Fibroblast of skin of right quadriceps (primary cell): ENCODE data around the gene ZNF750.

Experiments
- DNase-seq: peaks from one replicate; pipeline ENCODE4 v3.0.0-alpha.2; 2013

Gene ZNF750

DNA sequence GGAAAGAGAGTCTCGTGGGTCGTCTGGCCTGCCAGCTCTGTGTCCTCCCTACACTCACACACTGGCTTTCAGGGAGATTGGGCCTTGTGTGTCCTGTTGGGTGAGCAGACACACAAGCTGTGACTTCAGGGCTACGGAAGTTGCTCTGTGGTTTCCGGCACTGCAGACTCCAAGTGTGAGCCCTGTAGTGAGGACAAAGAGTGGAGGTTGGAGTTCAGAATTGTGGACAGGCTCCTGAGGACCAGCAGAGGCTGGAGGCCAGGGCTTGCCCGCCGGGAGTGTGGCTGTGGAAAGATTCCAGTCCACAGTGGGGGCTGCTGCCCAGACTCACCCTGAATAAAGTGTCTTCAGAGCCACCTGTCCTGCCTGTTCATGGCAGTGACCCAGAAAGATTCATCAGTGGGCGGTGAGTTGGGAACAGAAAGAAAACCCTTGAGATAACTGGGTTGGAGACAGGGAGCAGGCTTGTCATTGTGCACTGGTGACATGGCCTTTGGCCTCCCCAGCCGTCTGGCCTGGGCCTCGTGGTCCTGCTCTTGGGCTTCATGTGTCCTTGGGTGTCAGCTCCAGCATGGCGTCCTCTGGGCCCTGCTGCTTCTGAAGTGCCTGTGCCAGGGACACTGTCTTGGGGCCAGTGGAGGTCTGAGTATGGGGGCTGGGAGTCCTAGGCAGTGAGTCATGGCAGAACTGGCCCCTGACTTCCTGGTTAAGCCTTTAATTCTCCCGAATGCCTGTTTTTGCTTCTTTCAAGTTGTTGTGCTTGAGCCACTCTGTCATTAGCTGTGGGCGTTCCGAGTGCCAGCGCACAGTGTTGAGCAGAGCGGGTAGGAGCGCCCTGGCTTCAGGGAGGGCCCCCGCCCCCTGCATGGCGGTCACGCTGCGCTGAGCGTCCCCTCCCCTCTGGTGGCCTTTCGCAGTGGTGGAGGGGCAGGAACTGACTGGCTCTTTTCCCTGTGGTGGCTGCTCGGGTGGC is 19.9 kb upstream of the ZNF750 start:
- peak; percentile 64 for DNase-seq

DNA sequence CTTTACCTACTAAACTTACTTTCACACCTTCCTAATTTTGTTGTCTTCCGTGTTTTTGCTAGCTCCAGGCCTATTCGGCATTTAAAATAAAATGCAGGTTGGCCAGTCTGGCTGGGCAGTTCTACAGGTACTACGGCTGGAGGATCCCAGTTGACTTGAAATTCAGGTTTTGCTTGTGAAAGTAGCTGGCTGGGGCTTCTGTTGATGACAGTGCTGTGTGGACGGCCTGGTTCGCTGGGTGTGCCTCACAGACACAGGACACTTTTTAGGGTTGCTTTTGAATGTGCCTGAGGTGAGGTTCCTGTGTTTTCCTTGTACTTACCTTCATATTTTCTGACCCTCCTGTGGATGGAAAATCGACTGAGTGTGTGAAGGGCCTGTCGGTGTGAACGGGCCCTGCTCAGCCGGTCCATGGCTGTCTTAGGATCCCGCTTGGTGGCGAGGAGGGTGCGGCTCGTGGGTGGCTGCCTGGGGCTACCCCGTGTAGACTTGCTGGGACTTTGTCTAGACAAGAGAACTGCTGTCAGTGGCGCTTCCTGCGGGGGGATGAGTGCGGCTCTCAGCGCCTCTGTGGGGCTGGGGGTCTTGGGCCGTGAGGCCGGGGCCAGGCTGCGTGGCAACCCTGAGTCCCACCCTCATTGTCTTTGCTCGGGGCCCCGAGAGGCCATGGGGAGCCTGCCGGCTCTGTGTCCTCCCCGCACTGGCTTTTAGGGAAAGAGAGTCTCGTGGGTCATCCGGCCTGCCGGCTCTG is 18.7 kb upstream of the ZNF750 start:
- DNase-seq = no peak

DNA sequence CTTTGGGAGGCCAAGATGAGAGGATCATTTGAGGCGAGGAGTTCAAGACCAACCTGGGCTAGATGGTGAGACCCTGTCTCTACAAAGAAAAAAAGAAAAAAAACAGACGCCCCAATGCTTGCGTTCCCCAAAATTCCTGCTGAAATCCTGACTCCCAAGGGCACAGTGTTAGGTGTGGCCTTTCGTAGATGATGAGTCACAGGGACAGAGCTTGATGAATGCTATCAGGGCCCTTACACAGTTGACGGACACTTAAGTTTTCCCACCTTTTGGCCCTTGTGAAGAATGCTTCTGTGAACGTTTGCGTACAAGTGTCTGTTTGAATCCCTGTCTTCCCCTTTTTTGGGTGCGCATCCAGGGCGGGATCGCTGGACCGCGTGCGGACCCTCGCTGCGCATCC is 16.5 kb upstream of the ZNF750 start:
- no peak for DNase-seq

DNA sequence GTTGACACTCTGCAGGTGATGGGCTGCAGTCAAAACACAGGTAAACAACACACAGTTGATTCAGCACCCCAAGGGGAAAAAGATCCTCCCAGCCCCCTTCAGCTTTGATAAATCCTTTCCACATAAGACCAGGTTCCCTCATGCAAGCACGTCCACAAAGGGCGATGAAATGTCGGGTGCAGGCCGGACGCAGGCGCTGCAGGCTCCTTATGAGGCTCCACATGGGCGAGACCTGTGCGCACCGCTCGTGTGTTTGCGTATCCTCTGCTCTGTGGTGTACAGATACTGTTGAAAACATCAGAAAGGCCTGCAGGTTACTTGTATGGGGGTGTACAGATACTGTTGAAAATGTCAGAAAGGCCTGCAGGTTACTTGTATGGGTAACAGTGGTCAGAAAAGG is 14.4 kb upstream of the ZNF750 start:
- no peak for DNase-seq

DNA sequence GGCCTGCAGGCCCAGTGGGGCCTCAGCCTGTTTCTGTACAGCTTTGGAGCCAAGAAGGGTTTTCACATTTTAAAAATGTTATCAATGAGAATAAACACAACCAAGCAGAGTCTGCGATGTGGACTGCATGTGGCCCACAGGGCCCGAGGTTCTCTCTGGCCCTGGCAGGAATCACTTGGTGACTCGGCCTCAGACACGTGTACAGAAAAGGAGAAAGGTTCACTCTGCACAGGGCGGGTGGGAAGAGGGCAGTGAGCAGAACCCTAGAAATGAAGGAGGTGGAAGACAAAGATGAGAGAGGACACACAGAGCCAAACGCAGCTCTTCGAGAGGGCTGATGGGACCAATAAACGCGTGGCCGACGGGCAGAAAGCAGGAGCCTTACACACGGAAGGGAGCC is 11.6 kb upstream of the ZNF750 start:
- DNase-seq = no peak

DNA sequence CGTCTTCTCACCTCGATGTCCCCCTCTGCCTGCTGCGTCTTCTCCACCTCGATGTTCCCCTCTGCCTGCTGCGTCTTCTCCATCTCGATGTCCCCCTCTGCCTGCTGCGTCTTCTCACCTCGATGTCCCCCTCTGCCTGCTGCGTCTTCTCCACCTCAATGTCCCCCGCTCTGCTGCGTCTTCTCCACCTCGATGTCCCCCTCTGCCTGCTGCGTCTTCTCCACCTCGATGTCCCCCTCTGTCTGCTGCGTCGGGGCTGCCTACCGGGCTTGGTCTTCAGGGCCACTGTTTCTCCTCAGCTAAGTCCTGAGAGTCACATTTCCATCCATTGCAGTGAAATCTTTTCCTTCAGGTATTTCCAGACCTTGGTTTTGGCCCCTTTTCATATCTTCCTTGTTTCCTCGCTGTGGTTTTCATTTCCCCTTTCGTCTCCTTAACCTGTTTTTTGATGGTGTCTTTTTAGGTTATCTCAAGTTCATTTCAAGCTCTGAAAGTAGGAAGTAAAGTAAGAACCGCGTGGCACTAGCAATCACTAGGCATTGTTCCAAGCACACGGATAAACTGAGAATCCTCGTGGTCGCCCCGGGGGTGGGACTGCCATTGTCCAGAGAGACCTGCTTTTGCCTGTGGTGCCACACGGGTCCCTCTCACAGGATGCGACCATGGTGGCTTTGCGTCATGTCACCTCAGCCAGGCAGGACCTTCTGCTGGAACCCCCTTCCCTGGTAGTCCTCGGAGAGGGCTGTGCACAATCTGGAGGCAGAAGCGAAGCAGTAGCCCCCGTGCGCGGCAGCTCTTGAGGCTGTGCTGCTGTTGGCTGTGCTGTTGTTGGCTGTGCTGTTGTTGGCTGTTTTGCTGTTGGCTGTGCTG is 9.5 kb upstream of the ZNF750 start:
- DNase-seq = no peak

DNA sequence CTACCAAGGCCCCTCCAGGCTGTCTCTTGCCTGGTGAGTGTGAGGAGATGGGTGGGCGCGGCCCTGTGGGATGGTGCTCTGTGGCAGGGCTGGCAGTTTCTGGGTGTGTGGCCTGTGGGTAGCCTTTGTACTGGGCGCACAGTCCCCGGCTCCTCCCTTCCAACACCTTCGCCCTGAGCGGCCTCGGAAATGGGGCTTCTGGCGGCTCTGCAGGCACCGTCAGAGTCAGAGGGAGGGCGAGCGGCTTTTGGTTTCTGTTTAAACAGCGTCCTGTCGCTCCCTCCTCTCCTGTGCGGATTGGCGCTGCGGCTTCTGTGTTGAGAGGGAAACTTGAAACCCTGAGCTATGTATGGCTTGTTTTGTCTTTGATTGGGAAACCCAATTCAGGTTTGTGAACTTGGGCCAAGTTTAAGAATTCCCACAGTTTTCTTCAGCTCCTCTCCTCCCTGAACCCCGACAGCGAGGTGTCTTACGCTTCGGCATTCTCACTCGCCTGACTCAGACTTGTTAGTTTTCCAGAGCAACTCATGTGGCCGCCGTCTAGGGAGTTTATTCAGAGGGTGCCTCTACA is 8.3 kb upstream of the ZNF750 start:
- peak; percentile 74 for DNase-seq

DNA sequence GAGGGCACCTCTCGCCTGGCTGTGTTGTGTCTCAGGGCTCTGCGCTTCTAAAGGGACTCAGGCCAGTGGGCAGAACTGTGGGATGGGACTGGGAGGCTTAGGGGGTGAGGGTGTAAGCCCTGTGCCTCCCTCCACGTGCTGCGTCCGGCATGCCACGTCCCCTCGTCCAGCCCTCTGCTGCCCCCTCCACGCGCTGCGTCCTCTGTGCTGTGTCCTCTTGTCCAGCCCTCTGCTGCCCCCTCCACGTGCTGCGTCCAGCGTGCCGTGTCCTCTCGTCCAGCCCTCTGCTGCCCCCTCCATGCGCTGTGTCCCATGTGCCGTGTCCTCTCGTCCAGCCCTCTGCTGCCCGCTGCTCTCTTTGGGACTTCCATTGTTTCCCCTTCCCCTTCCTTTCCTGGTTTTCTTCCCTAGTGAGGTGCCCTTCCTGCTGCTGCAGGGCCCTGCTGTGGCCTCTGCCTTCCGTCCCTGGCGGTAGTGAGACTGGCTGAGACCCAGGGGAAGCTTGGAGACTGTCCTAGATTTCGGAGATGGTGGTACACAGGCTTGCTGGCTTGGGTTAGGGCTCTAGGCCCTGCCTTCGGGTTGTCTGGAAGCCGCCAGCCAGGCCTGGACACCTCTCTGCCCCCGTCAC is 6.4 kb upstream of the ZNF750 start:
- DNase-seq = no peak

DNA sequence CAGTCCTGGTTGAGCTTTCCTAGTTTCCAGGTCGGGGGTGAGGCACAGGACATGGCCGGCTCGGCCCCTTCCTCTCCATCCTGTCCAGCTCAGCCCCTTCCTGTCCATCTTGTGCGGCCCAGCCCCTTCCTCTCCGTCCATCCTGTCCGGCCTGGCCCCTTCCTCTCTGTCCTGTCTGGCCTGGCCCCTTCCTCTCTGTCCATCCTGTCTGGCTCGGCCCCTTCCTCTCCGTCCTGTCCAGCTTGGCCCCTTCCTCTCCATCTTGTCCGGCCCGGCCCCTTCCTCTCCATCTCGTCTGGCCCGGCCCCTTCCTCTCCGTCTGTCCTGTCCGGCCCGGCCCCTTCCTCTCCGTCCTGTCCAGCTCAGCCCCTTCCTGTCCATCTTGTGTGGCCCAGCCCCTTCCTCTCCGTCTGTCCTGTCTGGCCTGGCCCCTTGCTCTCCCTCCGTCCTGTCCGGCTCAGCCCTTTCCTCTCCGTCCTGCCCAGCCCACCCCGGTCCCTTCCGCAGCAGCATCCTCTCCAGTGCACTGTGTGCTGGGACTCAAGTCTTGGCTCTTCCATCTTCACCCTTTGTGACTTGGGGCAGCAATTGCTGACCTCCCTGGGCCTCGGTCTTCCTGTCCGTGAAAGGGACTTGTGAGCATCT is 5.5 kb upstream of the ZNF750 start:
- DNase-seq = no peak

DNA sequence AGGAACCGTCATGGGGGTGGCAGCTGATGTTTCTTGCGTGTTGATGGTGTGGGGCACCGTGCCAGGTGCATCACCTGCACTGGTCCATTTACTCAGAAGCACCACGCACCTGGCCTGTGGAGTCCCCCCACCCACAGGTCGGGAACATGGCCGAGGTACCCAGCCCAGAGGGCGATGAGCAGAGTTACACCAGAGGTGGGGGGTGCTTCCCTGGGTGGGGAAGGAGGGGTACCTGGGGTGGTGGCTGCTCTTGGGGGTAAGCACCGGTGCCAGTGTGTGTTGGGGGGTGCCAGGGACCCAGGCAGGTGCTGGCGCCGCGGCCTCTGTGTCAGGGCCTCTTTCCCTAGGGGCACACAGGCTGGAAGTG is 5.0 kb upstream of the ZNF750 start:
- DNase-seq = no peak

DNA sequence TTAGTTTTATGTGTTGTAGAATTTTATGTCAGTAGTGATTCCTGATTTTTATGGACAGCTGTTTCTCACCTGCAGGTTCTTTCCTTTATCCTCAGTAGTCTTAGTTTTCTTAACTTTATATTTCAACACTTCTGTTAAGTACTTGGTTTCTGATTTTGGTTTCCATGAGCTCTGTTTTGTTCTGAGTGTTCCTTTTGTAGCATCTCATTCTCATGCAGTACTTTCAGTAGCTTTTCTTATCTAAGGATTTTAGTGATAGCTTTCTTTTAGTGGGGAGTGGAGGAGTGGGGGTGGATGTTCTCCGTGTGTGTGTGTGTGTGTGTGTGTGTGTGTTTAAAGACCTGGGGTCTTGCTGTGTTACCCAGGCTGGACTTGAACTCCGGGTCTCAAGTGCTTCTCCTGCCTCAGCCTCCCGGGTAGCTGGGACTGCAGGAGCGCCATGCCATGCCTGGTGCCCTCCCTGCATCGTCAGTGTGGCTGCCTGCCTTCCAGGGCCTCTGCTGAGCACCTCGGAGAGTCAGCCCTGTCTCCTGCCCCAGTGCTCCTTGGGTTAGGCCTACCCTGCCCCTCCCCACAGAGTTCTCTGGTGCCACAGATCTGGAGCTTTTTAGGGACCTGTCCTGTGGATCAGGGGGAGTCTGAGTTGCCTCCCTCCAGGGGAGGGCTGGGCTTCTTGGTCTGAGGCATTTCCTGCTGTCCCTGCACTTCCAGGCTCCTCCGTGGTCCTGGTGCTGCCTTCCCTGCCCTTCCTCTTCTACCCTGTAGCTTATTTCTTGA is 4.3 kb upstream of the ZNF750 start:
- no peak for DNase-seq

DNA sequence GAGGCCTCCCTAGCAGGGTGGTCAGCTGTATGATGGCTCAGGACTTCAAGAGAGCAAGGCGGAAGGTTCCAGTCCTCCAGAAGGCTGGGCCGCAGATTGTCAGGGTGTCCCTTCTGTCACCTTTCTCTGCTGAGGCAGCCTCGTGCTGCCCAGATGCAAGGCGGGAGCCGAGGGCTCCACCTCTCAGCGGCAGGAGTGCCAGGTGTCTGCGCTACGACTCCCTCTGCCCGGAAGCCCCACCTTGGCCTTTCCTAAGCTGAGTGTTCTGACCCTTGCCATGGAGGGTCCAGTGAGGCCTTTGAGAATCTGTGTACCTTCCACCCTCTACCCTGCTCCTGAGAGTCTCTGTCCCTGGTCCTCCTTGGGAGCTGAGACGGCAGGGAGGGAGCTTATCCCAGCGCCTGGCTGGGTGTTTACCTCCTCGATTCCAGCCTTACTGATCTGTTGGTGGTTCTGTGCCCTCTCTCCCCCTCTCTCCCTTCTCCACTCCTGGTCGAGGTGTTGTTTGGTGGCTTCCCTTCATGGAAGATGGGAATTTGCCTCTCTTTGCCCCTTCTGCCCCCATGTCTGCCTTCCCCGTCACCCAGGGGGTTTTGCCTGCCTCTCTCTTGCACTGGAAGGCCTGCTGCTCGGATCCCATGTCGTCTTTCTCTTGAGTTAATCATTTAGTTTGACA is 2.2 kb upstream of the ZNF750 start:
- no peak for DNase-seq

DNA sequence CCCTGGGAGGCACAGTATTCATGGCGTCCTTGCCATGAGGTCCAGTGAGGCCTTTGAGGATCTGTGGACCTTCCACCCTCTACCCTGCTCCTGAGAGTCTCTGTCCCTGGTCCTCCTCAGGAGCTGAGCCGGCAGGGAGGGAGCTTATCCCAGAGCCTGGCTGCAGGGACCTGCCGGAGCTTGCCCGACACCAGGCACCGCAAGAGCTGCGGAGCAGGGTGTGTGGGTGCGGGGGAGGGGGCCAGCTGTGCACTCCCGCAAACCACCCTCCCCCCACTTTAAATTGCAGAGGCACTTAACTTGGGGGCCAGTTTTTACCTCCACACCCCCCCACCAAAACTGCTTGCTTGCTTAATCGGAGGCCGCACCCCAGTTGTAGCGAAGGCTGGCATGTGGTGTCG is 609 bp upstream of the ZNF750 start:
- no peak for DNase-seq

DNA sequence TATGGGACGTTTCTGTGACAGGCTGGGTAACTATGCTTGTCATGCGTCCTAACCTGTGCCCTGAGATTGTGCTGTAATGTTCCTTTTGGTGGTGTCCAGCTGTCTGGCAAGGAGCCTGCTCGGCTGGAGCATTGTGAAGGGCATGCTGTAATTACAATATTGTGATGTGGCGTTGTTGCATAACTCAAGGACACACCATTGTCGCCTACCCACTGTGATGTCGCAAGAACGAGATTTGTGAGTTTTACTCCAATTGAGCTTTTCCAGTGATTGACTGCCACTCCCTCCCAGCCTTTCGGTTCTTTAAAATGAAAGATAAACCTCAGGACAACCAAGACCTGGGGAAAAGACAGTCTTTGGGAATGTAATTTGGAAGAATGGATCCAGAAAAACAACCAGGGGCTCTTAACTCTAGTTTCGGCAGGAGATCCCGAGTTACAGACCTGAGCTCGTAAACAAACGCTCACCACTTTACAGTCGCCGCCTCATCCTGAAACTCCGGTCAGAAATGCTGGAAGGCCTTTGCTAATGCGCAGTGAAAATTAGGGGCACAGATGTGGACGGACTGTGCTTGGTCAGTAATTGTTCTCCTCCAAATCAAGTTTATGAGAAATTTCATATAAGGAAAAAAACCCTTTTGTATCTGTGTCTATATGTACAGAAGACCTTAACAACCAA is 1.3 kb downstream of the ZNF750 start:
- peak; percentile 31 for DNase-seq

DNA sequence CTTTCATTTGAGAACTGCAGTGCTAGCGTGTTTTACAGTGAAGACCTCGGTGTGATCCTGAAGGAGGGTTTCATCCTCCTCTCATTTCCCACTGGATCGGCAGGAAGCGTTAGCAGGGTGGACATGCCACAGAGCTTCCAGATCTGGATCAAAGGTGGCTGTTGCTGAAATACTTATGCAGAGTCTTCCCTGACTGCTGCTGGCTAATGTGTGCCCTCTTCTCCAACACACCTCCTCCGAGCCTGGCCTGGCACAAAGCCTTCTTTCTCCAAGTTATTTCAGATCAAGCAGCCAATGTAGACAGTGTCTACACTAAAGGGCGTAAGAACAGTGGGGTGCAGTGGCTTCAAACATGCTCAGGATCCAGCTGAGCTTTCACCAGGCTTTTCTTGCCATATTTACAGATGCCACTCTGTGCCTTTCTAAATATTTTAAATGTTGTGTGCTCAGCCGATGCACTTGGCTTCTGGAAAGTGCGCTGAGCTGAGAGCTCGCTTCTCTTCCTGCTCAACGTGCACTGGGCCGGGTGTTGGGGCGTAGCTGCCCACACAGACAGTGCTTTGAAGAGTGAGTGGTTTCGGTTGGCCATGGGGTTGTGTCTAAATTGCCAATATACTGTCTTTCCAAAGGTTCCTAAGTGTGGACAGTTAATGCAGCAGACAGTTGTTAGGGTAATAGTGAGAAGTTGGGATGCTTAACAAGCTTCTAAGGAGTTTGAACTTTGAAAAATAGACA is 2.1 kb downstream of the ZNF750 start:
- no peak for DNase-seq

DNA sequence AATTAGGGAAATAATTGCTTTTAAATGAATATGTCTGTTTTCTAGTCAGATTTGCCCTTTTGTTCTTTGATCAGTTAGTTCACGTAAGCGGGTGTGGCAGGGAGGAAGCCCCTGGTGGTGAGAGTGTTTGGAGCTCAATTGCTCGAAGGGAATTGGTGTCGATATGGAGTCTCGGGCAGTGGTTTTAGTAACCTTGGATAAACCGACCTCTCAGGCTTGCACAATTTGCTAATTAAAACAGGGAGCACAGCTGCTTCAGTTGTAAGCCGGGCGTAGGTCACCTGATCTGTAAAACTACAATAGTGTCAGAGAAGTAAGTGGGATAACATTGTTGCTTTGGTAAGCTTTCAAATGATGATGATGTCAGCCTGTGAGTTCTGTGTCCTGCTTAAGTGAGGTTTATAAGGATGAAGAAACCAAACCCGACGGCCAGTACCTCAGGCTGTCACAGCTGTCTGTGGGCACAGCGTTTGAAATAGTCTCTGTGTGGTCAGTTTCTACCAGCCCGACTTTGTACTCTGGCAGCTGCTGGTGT is 2.9 kb downstream of the ZNF750 start:
- DNase-seq = no peak

DNA sequence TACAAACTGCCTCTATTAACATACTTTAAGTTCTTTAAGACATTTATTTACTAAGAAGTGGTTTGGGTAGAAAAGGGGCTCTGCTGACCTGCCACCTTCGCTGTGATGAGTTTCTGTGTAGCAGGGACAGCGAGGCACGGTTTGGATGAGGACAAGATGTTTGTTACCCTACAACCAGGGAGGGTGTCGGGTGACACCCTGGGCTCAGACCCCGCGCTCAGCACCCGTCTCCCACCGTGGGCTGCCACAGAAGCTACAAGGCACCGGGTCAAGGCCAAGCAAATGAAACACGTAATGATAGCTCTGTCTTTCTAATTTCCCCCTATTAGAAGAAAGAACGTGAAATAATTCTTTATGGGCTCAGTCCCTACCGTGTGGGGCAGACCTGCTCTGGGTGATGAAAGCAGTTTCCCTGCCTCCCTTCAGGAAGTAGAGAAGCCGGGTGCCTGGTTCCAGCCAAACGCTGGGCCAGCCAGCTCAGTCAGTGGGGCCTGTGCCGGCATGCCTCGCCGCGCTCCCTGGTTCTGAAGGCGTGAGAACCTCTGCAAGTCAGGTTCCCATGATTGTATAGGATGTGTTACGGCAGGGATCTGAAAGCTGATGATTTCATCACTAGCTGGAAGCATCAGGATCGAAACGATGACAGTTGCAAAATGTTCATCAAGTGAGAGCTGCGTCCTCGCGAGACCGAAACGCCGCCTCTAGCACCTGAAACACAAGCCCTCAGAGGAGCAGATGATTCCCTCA is 3.9 kb downstream of the ZNF750 start:
- no peak for DNase-seq

DNA sequence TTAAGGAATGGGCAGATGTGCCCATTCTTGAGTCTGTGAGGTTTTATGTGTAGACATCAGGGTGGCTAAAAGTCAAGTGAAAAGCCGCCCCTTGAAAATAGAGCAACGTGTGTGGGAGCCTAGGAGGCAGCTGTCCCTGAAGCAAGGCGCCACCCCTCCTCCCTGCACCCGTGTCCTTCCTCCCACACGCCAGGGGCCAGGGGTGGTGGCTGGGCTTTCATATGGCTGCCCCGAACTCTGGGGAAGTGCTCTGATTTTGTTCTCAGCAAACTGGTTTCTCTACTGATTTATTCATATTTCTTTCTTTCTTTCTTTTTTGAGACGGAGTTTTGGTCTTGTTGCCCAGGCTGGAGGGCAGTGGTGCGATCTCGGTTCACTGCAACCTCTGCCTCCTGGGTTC is 4.7 kb downstream of the ZNF750 start:
- DNase-seq = no peak
